ENCODE data around the gene DUSP14. TPM values are rescaled to one million over a fixed set of nuclear protein-coding genes. Genes with fewer than 3 reads are reported as not detected.
A peak's percentile ranks its signal among the peaks of the same experiment; 100 is the strongest.
"Not testable (repeated sequence)": the region's sequence is repeated elsewhere in the genome, so short reads cannot be mapped to it uniquely, and the experiment has no call there.

DUSP14 gene
- total and polyA plus RNA-seq, 10 donors: 2.6 to 16.3 (median 3.8) TPM

DNA sequence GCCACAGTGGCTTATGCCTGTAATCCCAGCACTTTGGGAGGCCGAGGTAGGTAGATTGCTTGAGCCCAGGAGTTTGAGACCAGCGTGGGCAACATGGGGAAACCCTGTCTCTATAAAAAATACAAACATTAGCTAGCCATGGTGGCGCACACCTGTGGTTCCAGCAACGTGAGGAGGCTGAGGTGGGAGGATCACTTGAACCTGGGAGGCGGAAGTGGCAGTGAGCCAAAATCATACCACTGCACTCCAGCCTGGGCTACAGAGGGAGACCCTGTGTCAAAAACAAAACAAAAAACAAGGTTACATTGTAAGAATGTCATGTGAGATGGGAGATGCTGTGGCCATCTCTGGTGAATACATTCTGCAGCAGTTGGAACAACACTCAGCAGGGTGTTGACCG, 13.5 kb downstream of the DUSP14 start:
- no peak overlapping the region for H3K27ac ChIP-seq
- no peaks in the 10 kb centered on the region for H3K9me3 ChIP-seq
- H3K36me3 ChIP-seq: no peaks in the 10 kb centered on the region
- no peak overlapping the region for H3K4me3 ChIP-seq
- TF ChIP-seq POLR2A (IDR thresholded peaks at IDR 0.05) (no peak), POLR2AphosphoS5 (IDR thresholded peaks at IDR 0.05) (no peak)
- TF ChIP-seq, protein P1, sequence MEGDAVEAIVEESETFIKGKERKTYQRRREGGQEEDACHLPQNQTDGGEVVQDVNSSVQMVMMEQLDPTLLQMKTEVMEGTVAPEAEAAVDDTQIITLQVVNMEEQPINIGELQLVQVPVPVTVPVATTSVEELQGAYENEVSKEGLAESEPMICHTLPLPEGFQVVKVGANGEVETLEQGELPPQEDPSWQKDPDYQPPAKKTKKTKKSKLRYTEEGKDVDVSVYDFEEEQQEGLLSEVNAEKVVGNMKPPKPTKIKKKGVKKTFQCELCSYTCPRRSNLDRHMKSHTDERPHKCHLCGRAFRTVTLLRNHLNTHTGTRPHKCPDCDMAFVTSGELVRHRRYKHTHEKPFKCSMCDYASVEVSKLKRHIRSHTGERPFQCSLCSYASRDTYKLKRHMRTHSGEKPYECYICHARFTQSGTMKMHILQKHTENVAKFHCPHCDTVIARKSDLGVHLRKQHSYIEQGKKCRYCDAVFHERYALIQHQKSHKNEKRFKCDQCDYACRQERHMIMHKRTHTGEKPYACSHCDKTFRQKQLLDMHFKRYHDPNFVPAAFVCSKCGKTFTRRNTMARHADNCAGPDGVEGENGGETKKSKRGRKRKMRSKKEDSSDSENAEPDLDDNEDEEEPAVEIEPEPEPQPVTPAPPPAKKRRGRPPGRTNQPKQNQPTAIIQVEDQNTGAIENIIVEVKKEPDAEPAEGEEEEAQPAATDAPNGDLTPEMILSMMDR (IDR thresholded peaks at IDR 0.05 in 8 of 11, conservative IDR thresholded peaks at IDR 0.05 in 3 of 11): no peak
- DNase-seq: no peak
- no peaks in the 10 kb centered on the region for H3K27me3 ChIP-seq (replicated peaks in 1 of 7)
- intact Hi-C loops (cut with DNase I; ENCODE audit: low total_unique reads): no loop called here
- H3K4me1 ChIP-seq: no peaks in the 10 kb centered on the region
- 92 to 95% (median 94%) methylated on average over 6 of the region's 6 CpGs for WGBS, 5 donors

DNA sequence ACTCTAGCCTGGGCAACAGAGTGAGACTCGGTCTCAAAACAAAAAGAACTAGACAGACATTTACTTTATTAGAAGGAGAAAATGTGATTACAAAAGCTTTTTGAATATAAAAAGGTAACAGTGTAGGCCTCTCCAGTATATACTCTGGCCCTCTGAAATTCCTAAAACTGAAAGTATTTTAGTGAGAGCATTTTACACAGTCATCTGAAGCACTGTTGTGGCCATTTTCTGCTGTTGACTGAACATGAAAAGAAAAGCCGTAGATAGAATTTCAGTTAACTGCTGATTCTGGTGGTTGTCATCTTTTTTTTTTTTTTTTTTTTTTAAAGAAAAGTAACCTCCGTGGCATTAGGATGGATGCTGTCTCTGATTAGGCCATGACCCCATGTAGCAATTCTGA, 15.6 kb downstream of the DUSP14 start:
- WGBS, 5 donors: 69 to 94% (median 85%) methylated on average over 3 of the region's 3 CpGs
- H3K27me3 ChIP-seq (replicated peaks in 1 of 7): no peaks in the 10 kb centered on the region
- no peaks in the 10 kb centered on the region for H3K36me3 ChIP-seq
- H3K4me3 ChIP-seq: no peak overlapping the region
- DNase-seq: no peak
- no peak overlapping the region for H3K27ac ChIP-seq
- intact Hi-C loops (cut with DNase I; ENCODE audit: low total_unique reads): no loop called here
- H3K4me1 ChIP-seq: no peaks in the 10 kb centered on the region
- TF ChIP-seq, protein P1 (IDR thresholded peaks at IDR 0.05 in 8 of 11, conservative IDR thresholded peaks at IDR 0.05 in 3 of 11): no peak
- TF ChIP-seq POLR2AphosphoS5 (IDR thresholded peaks at IDR 0.05): no peak
- TF ChIP-seq POLR2A (IDR thresholded peaks at IDR 0.05): no peak
- H3K9me3 ChIP-seq: no peaks in the 10 kb centered on the region

DNA sequence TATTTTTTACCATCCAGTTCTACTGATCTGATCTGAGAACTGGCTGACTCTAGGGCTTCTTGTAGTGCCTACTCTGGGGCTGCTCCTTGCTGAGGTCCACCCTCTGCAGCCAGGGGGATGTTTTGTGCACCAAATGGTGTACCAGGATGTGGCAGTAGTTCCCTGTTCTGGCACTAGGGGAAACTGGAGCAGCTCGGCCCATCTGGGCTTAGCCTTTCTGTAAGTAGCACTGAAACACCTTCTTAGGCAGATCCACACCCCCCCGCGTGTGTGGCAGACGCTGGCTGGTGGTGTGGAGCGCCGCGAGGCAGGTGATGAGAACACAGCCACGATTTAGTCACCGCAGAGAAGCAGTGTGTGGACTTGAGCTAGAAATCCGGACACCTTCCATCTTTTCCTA, 17.0 kb downstream of the DUSP14 start:
- Histone ChIP-seq H3K4me1 (no peaks in the 10 kb centered on the region), H3K27me3 (replicated peaks in 1 of 7) (no peaks in the 10 kb centered on the region), H3K36me3 (no peaks in the 10 kb centered on the region), H3K4me3 (no peak overlapping the region), H3K9me3 (no peaks in the 10 kb centered on the region), H3K27ac (no peak overlapping the region)
- 77 to 89% (median 83%) methylated on average over 10 of the region's 10 CpGs for whole genome bisulfite sequencing, 5 donors
- DNase-seq: no peak
- intact Hi-C loops (cut with DNase I; ENCODE audit: low total_unique reads): no loop called here
- TF ChIP-seq, protein P1 (IDR thresholded peaks at IDR 0.05 in 8 of 11, conservative IDR thresholded peaks at IDR 0.05 in 3 of 11): peak in 3 of 11 experiments; percentile 21 to 30 (median 27)
- no peak for TF ChIP-seq POLR2AphosphoS5 (IDR thresholded peaks at IDR 0.05)

- DNase-seq: no peak
- no peaks in the 10 kb centered on the region for H3K9me3 ChIP-seq
- H3K27ac ChIP-seq: no peak overlapping the region
- H3K4me1 ChIP-seq: no peaks in the 10 kb centered on the region
- intact Hi-C loops (cut with DNase I; ENCODE audit: low total_unique reads): no loop called here
- no peaks in the 10 kb centered on the region for H3K27me3 ChIP-seq (replicated peaks in 1 of 7)
- WGBS, 5 donors: 90 to 97% (median 95%) methylated on average over 9 of the region's 9 CpGs
- peaks cover 0 to 3% (median 2%) of the 10 kb centered on the region in 6 donors for H3K36me3 ChIP-seq
- peak in 1 of 3 donors; percentile 2 for TF ChIP-seq POLR2AphosphoS5 (IDR thresholded peaks at IDR 0.05)
- TF ChIP-seq POLR2A (IDR thresholded peaks at IDR 0.05): no peak
- no peak overlapping the region for H3K4me3 ChIP-seq
Observed at GRCh38 chr17:37507111-37507510, 17.4 kb downstream of the DUSP14 start.

DNA sequence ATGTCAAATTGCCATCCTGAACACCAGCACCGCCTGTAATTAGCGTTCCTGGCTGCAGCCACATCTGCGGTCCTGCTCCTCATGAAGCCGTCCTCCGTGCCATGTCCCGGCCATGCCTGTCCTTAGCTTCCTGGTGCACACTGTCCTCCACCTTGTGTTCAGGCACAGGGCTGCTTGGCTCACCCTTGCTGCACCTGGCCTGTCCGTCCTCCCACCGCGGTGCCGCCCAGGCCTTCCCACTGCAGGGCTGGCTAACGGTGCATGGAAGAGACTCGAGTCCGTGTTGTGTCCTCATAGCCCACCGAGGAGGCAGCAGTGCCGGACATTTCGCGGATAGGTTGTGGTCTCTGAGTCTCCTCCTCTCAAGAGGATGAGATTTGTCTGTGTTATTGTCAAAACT, 20.4 kb downstream of the DUSP14 start:
- no peak for DNase-seq
- intact Hi-C loops (cut with DNase I; ENCODE audit: low total_unique reads): no loop called here
- WGBS, 5 donors: 92 to 94% (median 93%) methylated on average over 17 of the region's 17 CpGs
- peaks cover 0 to 32% (median 19%) of the 10 kb centered on the region in 6 donors for H3K36me3 ChIP-seq
- no peaks in the 10 kb centered on the region for H3K9me3 ChIP-seq
- H3K27ac ChIP-seq: no peak overlapping the region
- no peaks in the 10 kb centered on the region for H3K4me1 ChIP-seq
- no peak overlapping the region for H3K4me3 ChIP-seq
- no peaks in the 10 kb centered on the region for H3K27me3 ChIP-seq (replicated peaks in 1 of 7)
- TF ChIP-seq, protein P1 (IDR thresholded peaks at IDR 0.05 in 8 of 11, conservative IDR thresholded peaks at IDR 0.05 in 3 of 11): no peak
- TF ChIP-seq POLR2A (IDR thresholded peaks at IDR 0.05) (no peak), POLR2AphosphoS5 (IDR thresholded peaks at IDR 0.05) (peak in 2 of 3 donors; percentile 19 to 68)

- intact Hi-C loops (cut with DNase I; ENCODE audit: low total_unique reads); H3K4me1 ChIP-seq; DNase-seq; H3K9me3 ChIP-seq; H3K27me3 ChIP-seq (replicated peaks in 1 of 7); H3K27ac ChIP-seq; H3K4me3 ChIP-seq: not testable (repeated sequence)
- 77 to 95% (median 85%) methylated on average over 1 of the region's 1 CpG for WGBS, 5 donors
- peaks cover 0 to 48% (median 29%) of the 10 kb centered on the region in 6 donors for H3K36me3 ChIP-seq
Observed at GRCh38 chr17:37511642-37512041, 22.0 kb downstream of the DUSP14 start.

All from spleen (tissue), 11 donors.